ENCODE measurements around the gene SSUH2.
"Not testable (repeated sequence)": the region's sequence is repeated elsewhere in the genome, so short reads cannot be mapped to it uniquely, and the experiment has no call there.

The SSUH2 gene

DNA sequence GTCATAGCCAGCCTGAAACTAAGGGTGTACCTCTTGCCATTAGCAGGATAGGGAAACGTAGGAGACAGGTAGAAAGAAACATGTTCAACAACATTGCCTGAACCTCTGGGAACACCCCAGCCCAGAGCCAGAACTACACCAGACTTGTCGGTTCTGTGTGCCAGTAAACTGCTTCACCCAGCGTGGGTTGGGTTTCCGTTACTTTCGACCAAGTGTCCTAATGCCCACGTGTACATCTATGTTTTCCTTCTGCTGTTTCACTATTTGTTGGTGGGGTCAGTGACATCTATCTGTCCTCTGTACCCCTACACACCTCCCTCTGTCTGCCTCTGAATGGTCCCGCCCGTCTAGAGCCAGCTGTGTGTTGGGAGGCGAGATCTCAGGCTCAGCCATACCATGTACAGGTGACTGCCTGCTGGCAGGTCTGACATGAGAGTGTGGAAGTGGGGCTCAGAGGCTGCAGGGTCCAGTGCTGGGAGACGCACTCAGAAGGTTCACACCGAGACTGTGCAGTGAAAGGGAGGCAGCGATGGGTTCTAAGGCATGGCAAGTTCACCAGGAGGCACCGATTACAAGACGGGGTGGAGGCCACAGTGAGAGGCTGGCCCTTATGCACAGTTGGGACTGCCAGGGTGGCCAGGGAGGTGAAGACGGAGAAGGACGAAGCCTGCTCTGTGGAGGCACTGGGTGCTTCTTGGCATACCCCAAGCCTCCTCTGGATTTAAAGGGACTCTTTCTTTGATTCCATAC, 36.4 kb downstream of the SSUH2 start:
- DNase-seq, result no peak

DNA sequence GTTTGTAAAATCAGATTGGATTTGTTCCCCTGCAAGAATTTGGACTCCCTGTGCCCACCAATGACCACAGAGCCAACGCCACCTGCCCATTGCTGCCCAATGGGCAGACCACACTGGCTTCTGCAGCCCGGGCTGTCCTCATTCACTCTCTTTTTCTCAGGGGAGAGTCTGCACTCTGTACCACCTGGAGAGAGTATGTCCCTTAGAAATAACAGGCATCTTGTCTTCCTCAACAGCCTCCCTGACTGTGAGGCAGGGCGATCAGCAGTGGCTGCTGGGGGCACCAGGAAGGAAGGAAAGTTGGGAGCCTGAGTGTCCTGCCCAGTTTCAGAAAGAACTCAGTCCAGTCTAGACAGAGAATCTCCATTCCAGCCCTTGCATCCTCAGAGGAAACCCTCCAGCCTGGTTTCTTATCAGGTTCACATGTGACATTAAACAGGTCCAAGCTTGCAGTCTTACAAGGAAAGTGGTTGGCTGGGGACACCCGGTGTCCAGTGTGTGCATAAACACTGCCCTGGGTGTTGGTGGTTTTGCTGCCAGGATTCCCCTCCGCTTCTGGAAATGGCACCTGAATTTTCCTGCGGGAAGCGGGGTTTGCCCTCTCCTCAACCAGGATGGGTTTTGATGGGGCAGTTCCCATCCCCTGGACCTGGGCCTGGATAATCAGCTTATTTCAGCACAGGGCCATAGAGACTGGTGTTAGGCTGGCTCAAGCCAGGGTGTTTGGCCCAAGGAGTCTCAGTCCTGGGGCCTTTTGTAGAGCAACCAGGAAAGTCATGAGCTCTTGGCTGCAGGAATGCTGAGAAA, 37.2 kb downstream of the SSUH2 start:
- DNase-seq, result peak; percentile 9 to 40

DNA sequence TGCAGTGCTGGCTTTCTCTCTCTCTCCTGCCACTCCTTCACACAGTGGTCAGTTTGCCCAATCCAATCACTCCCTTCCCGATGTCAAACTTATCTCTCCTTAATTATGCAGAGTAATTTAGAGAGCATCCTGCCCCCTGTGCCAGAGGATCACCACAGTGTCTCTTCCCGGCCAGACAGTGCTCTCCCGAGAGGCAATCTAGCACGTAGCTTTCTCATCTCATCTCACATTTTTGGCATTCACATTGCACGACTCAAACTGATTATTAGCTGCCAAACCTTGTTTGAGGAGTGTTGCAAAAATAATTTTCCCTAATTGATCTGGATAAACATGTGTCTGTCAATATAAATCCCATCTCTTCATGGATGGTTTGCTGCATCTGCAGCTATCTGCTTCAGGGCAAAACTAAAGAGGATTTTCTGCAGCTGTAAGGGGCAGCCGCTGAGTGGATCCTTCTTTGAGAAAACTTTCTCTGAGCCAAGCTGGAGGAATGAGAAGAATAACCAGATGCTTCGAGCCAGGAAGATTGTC, 37.8 kb downstream of the SSUH2 start:
- DNase-seq, result no peak

DNA sequence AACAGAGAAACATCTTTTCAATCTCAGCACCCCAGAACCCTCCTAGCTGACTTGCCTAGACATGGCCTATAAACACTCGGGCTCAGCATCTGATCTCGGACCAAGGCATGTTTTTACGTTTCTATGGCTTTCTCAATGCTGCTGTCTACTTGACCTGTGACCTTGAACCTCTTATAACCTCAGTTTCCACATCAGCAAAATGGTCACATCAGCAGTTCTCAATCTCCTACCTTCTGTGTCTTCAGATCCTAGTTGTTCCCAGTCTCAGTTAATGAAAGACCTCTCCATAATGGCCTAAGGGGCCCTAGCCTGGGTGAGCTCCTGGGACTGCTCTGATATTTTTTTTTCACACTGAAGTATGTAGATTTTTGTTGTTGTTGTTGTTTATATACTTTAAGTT, 39.6 kb downstream of the SSUH2 start:
- no peak for DNase-seq

DNA sequence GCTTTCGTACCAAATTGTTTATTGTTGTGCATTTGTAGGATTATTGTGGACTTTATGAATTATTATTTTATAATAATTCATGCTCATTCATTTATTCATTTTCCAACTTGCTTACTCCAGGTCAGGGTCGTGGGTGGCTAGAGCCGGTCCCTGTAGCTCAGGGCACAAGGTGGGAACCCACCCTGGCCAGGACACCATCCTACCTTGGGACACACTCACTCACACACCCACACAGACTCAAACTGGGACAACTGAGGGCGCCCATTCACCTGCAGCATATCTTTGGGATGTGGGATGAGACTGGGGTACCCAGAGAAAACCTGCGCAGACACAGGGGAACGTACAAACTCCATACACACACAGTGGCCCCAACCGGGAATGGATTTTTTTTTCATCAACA, 40.6 kb downstream of the SSUH2 start:
- no peak for DNase-seq

GRCh38 chr3:8603115-8603710, 41.4 kb downstream of the SSUH2 start:
- no peak for DNase-seq

DNA sequence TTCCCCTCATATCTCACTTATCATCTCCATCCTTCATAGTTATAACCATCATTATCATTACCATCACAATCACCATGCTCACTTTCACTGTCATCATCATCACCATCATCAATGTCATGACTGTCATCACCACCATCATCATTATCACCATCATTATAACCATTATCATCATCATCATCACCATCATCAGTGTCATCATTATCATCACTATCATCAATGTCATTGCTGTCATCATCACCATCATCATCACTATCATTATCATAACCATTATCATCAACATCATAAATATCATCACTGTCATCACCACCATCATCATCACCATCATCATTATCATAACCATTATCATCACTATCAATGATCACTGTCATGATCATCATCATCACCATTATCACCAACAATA, 44.1 kb downstream of the SSUH2 start:
- no peak for DNase-seq

GRCh38 chr3:8599146-8599545, 45.5 kb downstream of the SSUH2 start:
- DNase-seq, result no peak

DNA sequence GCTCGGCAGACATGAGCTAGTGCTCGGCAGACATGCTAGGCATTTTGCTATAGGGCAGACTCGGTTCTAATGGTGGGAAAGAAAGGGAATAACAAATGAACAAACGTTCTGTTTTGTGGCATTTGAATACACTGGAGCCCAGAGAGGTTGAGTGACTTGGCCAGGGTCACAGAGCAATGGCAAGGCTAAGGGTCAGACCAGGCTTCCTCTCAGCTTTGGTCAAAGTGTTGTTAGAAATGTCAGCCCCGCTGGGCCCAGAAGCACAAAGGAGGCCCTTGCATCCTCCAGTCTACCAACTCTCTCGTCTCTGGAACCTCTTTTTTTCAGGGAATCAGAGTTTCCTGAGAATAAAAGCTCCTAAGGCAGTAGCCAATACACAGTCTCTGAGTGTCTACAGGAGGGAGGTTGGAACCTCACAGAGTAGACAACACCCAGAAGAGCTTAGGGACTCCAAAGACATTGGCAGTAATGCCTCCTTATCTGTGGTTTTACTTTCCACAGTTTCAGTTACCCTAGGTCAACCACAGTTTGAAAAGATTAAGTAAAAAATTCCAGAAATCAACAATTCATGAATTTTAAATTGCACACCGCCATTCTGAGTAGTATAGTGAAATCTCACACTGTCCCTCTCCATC, 47.3 kb downstream of the SSUH2 start:
- no peak for DNase-seq

- no peak for DNase-seq
Observed at GRCh38 chr3:8596321-8597218, 48.0 kb downstream of the SSUH2 start.

GRCh38 chr3:8595695-8596115, 48.9 kb downstream of the SSUH2 start:
- DNase-seq, result peak in 1 of 2 donors; percentile 46

DNA sequence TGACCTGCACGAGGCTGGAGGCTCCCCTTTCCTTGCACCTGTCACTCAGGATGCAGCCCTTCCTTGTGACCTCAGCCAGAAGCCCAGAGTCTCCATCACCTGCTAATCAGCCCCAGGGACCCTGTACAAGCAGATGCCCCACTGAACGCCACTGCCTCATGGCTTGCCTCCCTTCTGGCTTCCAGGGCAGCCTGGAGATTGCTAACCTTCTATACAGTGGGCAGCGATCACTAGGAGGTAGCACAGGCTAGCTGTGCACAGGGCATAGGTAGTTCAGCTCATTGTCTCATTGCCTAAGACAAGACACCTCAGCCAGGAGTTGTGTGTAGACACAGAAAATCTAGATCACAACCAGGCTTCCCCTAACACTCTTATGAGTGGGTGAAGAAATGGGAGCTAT, 49.3 kb downstream of the SSUH2 start:
- DNase-seq, result no peak

DNA sequence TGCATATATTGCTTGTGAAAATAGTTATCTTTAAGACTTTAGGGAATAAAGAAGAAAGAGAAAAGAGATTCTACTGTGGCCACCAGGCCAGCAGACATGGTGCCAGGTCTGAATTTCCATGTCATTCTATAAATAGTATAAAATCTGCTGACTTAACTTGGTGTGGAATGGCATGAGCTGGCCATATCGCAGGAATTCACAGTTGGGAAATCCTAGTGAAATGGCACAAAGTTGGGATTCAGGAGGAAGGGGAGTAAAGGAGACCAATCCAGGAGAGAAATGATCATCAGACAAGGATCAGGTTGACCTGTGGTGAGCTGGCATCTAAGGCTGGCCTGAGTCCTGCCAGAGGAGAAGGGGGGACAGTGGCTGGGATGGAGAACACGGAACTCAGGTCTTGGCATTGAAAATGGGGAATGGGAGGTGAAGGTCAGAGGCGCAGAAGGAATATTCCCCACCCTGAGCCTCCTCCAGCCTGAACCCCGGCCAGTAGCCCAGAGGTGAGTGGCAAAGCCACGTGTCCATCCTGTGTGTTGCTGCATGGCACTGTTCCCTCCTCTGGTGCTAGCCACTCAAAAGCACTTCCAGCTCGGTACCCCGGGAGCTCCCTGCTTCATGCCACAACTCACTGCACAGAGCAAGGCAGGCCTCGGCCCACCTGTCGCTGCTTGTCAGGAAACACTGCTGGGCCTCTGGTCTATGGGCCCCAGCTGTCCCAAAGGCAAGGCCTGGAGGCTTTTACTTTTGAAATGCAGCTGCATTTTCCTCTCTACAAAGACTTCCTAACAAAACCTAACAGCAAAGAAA, 51.4 kb downstream of the SSUH2 start:
- no peak for DNase-seq

DNA sequence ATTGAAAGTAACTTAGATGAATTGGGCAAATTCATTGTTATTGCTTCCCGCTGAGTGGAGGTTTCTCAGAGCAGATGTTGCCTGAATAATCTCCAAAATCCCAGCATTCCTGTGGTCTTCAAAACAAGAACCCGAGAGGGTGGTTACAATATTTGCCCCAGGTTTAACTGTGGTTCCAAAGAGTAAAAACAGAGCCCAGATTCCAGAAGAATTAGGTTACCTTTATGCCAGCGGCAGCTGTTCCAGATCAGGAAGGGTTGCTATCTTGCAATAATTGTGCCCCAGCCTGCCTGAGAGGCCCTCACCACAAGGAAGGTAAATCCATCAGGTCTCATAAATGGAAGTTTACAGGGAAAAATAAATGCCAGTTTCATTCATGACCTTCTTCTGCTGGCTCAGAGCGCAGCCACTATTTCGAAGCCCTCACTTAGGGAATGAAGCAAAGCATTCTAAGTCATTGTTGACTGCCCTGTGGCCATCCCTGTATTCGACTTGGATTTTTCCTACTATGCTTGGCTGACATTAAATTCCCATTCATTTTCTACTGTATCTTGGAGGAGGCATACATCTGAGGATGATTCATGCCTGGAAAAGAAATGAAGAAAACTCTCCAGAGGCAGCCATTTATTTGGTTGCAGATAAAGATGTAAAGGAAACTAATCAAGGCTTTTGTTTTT, 54.6 kb downstream of the SSUH2 start:
- DNase-seq, result no peak

DNA sequence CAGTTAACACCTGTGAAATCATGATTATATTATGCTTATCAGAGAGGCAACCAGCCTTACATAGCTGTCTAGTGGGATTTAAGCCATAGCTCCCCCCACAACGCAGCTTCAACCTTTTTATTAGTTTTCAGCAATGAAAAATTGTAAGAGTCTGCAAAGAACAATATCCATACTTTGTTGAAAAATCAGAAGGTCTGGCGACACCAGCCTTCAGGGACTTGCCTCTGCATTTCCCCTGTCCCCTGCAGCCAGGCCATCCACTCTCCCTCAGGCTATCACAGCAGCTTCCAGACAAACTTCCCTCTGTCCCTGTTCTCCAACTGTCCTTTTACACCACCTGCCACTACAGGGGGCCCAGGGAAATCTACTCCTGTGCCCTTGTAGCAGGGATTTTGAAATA, 59.9 kb downstream of the SSUH2 start:
- no peak for DNase-seq

GRCh38 chr3:8581806-8582445, 62.7 kb downstream of the SSUH2 start:
- DNase-seq, result no peak

DNA sequence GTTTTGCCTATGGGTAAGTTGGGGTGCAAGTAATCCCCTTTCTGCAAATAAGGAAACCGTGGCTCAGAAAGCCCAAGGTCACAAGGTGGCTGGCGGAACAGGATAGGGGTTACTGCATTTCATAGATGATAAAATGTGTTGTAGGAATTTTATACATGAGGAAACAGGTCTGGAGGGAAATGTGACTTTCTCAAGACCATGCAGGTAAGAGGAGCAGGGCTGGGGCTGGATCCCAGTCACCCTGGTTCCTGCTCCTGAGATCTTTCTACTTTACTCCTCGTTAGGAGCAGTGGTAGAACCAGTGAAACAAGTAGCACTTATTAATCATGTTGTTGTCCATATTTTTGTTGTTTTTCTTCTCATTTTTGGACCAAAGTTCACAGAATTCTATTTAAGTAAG, 63.2 kb downstream of the SSUH2 start:
- DNase-seq, result no peak

DNA sequence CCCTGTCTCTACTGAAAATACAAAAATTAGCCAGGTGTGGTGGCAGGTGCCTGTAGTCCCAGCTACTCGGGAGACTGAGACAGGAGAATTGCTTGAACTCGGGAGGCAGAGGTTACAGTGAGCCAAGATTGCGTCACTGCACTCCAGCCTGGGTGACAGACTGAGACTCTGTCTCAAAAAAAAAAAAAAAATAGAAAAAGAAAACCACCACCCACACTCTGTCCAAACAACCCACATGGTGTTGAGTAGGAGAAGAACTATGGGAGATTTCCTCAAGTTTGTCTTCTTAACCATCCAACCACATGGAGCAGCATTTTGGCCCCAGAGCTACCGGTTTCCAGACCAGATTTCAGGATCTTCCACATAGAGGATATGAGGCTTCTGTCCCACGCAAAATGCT, 64.2 kb downstream of the SSUH2 start:
- DNase-seq, result not testable (repeated sequence)

DNA sequence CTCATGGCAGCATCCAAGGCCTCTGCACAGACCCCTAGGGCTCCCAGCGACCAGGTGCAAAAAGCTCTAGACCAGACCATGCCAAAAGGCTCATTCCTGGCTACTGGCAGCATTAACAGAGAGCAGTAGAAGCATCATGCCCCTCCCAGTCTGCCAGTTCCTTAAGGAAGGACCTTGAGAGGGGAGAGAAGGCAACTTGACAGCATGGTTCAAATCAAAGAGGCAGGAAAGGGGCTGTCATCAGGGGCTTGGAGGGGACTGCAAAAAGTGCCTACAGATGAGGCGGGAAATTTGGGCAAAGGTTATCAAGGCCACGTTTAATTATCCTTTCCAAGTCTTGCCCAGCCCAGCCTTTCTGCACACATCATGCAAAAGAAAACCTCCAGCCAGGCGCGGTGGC, 64.7 kb downstream of the SSUH2 start:
- no peak for DNase-seq

DNA sequence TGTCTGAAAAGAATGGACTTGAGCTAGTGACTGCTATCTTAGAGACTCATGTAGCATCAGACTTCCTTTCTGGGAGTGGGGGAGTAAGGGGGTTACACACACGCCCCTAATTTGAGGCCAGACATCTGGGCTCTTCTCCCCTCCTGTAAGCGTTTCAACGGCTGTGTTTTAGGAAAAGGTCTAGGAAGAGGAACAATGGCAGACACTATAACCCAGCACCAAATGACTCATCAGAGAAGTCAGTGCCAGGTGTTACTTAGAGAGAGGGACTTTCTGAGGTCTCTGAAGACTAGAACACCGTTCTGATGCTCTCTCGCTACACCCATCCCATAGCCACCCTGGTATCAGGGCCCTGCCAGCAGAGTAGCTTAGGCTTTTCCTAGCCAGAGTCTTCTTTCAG, 65.5 kb downstream of the SSUH2 start:
- no peak for DNase-seq
